Cardiac muscle cell (in vitro differentiated cells and primary cell): ENCODE measurements around the gene RAB3A. TPM values are rescaled to one million over a fixed set of nuclear protein-coding genes. Genes with fewer than 3 reads are reported as not detected.
"Not testable (repeated sequence)": the region's sequence is repeated elsewhere in the genome, so short reads cannot be mapped to it uniquely, and the experiment has no call there.

ENCODE experiments used
- DNase-seq, 2 donors: peaks; one replicate each; pipeline versions ENCODE4 v3.0.0 to v3.0.0-alpha.2; 2010 to 2017; ENCODE audit warnings: low read depth in 1 of 2, low spot score in 1 of 2
- H3K27ac ChIP-seq: fragments of 200-600 bp; sonication (generic); 2 replicates; pipeline ENCODE4 v1.5.1; 2016
- H3K27me3 ChIP-seq: fragments of 200-600 bp; sonication (generic); 2 replicates; pipeline ENCODE4 v1.6.0; 2016; ENCODE audit warnings: control low read depth
- H3K36me3 ChIP-seq: fragments of 200-600 bp; sonication (generic); 2 replicates; pipeline ENCODE4 v1.5.1; 2016; ENCODE audit warnings: control low read depth
- H3K4me1 ChIP-seq: fragments of 200-600 bp; sonication (generic); 2 replicates; pipeline ENCODE4 v1.8.1; 2017; ENCODE audit warnings: low read depth, mild to moderate bottlenecking, mixed run types
- H3K4me3 ChIP-seq: fragments of 200-600 bp; sonication (generic); 2 replicates; pipeline ENCODE4 v1.5.1; 2016; ENCODE audit warnings: mild to moderate bottlenecking
- H3K9me3 ChIP-seq: fragments of 200-600 bp; sonication (generic); 2 replicates; pipeline ENCODE4 v1.5.1; 2017; ENCODE audit warnings: low read depth, mild to moderate bottlenecking, control low read depth
- CTCF ChIP-seq: IDR thresholded peaks from 2 replicates; pipeline ENCODE4 v1.5.1; 2012; ENCODE audit warnings: low read depth, mild to moderate bottlenecking, low read length
- polyA plus RNA-seq: library from polyadenylated mRNA; unstranded; fragments of >200 nt; fragmentation: Nextera tagmentation; extraction: Ambion mirVana; gene quantifications from 2 replicates; pipeline ENCODE4 v1.2.1, GENCODE V29; 2016
- total RNA-seq: library from RNA; depleted of rRNA; stranded (reverse); fragments of >200 nt; gene quantifications from 2 replicates; pipeline ENCODE4 v1.2.3, GENCODE V29; 2016

The RAB3A gene
- total and polyA plus RNA-seq, 2 experiments from 2014 or later, result 12.5 to 13.0 TPM

- H3K27me3 ChIP-seq, result no peaks in the 10 kb centered on the region
- H3K36me3 ChIP-seq, result peaks cover 14% of the 10 kb centered on the region
- peak; percentile 71 to 80 for DNase-seq
- no peak overlapping the region for H3K4me3 ChIP-seq
- H3K27ac ChIP-seq, result no peak overlapping the region
- peak; percentile 33 for TF ChIP-seq CTCF
- no peaks in the 10 kb centered on the region for H3K9me3 ChIP-seq
- H3K4me1 ChIP-seq, result no peaks in the 10 kb centered on the region
Measured at GRCh38 chr19:18160971-18161635, 42.7 kb downstream of the RAB3A start.

- Histone ChIP-seq H3K36me3 (peaks cover 11% of the 10 kb centered on the region), H3K27ac (no peak overlapping the region), H3K4me3 (no peak overlapping the region), H3K4me1 (no peaks in the 10 kb centered on the region), H3K27me3 (no peaks in the 10 kb centered on the region), H3K9me3 (no peaks in the 10 kb centered on the region)
- TF ChIP-seq CTCF, result no peak
- DNase-seq, result no peak
Measured at GRCh38 chr19:18160493-18160970, 43.3 kb downstream of the RAB3A start.

- peaks cover 9% of the 10 kb centered on the region for H3K36me3 ChIP-seq
- no peak for TF ChIP-seq CTCF
- H3K27me3 ChIP-seq, result no peaks in the 10 kb centered on the region
- H3K4me3 ChIP-seq, result no peak overlapping the region
- DNase-seq, result no peak
- H3K4me1 ChIP-seq, result no peaks in the 10 kb centered on the region
- H3K27ac ChIP-seq, result no peak overlapping the region
- H3K9me3 ChIP-seq, result no peaks in the 10 kb centered on the region
Measured at GRCh38 chr19:18159810-18160209, 44.0 kb downstream of the RAB3A start.

- DNase-seq, H3K27ac ChIP-seq, H3K36me3 ChIP-seq, H3K27me3 ChIP-seq, H3K4me1 ChIP-seq, H3K4me3 ChIP-seq, H3K9me3 ChIP-seq: not testable (repeated sequence)
Measured at GRCh38 chr19:18159059-18159616, 44.7 kb downstream of the RAB3A start.

GRCh38 chr19:18158467-18158866 lies 45.4 kb downstream of the RAB3A start:
- H3K4me1 ChIP-seq, result no peaks in the 10 kb centered on the region
- no peak for DNase-seq
- H3K9me3 ChIP-seq, result no peaks in the 10 kb centered on the region
- H3K27me3 ChIP-seq, result no peaks in the 10 kb centered on the region
- H3K4me3 ChIP-seq, result no peak overlapping the region
- H3K36me3 ChIP-seq, result peaks cover 9% of the 10 kb centered on the region
- no peak overlapping the region for H3K27ac ChIP-seq
- TF ChIP-seq CTCF, result no peak

- Histone ChIP-seq H3K27me3 (no peaks in the 10 kb centered on the region), H3K4me3 (no peak overlapping the region), H3K9me3 (no peaks in the 10 kb centered on the region), H3K27ac (no peak overlapping the region), H3K4me1 (no peaks in the 10 kb centered on the region), H3K36me3 (peaks cover 5% of the 10 kb centered on the region)
- no peak for TF ChIP-seq CTCF
- DNase-seq, result no peak
Measured at GRCh38 chr19:18157465-18158063, 46.3 kb downstream of the RAB3A start.
